Inferior parietal cortex (tissue), 1 donor: ENCODE measurements around the gene FRMD1.

ENCODE experiments used
- DNase-seq: peaks from one replicate; pipeline ENCODE4 v3.0.0-alpha.2; 2016; ENCODE audit errors: extremely low spot score

FRMD1 gene

GRCh38 chr6:168111911-168112310, 32.9 kb upstream of the FRMD1 start:
- no peak for DNase-seq

GRCh38 chr6:168110437-168110836, 31.4 kb upstream of the FRMD1 start:
- DNase-seq: no peak

GRCh38 chr6:168109171-168109570, 30.2 kb upstream of the FRMD1 start:
- DNase-seq: no peak

DNA sequence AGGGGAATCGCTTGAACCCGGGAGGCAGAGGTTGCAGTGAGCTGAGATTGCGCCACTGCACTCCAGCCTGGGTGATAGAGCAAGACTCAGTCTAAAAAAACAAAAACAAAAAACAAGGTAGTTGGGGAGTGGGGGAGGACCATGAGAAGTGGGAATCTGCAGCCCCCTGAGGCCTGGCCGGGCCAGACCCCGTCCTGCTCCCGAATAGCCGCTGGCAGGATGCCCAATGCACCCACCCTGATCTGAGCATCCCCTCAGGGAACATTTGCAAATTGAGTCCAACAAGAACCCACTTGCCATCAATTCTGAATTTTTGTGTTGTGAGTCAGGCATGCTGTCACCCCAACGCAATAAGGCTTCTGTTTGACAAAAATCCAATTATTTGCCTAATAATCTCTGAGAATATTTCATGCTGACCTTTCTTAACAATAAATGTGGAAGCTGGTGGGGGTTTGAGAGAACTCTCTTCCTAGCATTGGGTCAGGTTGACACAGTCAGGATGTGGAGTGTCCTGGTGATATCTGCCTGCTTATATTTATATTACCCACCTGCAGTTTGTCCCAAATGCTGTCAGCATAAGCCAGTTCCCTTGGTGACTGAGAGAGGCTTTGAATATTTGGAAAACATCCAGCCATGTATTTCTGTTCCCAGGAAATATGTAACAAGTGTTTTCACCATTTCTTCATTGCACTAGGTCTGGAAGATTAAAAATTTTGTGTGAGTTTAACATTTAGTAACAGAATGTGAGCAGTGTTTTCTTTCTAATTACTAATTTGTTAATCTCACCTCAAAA, 28.4 kb upstream of the FRMD1 start:
- no peak for DNase-seq

- DNase-seq: no peak
Measured at GRCh38 chr6:168106633-168107005, 27.6 kb upstream of the FRMD1 start.

DNA sequence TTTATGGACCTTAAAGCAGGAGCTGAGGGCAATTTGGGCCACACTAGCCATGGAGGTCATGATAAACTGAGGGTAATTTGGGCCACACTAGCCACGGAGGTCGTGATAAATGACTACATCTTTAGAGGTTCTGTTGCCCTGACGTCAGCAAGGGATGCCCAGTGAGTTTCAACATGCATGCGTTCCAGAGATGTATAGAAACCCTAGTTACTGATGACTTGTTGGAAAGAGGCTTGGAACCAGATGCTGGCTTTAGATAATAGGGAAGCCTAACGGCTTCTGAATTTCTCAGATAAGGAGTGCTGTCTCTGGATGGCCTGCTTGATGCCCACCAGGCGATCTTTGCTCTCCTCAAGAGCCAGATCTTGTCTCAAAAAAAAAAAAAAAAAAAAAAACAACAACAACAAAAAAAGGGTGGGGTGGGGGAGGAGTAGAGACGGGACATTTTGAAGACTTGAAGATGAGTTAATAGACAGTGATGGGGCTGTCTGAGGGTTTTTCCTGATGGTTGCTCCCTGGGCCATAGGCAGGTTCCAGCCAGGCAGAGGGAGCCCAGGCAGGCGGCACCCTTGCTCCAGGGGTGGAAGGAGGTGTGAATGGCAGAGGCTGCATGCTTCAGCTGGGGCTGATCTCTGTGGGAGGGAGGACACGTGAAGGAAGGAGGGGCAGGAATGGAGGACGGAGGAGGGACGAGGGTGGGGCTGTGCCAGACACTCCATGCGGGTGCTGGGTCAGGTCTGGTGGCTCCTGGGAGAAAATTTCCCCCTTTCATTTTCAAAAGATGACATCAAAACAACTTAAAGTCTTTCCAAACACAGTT, 27.0 kb upstream of the FRMD1 start:
- no peak for DNase-seq

DNA sequence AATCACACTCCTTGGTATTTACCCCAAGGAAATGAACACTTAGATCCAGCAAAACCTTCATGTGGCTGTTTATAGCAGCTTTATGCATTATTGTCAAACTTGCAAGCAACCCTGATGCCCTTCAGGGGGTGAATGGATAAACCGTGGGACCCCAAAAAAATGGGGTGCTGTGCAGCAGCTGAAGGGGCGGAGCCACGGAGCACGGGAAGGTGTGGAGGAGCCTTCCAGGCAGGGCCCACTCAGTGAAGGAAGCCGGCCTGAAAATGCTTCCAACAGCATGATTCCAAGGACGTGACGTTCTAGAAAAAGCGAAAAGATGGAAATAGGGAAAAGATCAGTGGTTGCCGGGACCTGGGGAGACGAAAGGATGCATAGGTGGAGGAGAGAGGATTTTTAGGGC, 25.6 kb upstream of the FRMD1 start:
- no peak for DNase-seq

- no peak for DNase-seq
Measured at GRCh38 chr6:168103050-168103830, 24.2 kb upstream of the FRMD1 start.

- no peak for DNase-seq
Measured at GRCh38 chr6:168102315-168102985, 23.4 kb upstream of the FRMD1 start.

DNA sequence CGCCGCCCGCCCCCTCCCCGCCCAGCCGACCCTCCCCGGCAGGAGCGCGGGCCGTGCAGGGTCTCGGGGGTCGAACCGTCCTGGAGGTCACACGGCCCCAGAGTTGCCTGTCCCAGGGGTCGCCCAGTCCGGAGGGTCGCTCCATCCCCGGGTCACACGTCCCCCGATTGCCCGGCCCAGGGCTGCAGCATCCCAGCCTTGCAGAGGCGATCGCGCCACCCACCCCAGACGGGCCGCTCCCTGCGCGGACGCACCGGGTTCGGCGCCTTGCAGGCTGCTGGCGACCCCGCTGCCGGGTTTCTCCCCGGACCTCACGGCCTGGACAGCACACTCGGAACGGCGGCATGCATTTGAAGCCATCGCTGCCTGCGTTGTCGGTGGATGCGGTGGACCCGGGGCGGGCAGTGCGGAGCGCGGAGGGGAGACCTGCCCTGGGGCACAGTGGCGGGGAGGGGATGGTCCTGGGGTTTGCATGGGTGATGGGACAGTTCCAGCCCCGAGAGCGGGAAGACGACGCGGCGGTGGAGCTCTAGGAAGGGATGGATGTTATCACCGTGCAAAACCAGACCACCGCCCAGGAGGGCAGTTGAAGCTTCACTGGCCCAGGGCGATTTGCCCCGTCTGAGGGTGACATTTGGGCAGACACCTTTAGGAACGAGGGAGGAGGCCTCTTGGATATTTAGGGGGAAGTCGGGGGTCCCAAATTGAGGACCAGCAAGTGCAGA, 22.7 kb upstream of the FRMD1 start:
- DNase-seq: no peak

- DNase-seq: no peak
Measured at GRCh38 chr6:168100803-168101589, 22.0 kb upstream of the FRMD1 start.

- DNase-seq: no peak
Measured at GRCh38 chr6:168100011-168100802, 21.2 kb upstream of the FRMD1 start.

DNA sequence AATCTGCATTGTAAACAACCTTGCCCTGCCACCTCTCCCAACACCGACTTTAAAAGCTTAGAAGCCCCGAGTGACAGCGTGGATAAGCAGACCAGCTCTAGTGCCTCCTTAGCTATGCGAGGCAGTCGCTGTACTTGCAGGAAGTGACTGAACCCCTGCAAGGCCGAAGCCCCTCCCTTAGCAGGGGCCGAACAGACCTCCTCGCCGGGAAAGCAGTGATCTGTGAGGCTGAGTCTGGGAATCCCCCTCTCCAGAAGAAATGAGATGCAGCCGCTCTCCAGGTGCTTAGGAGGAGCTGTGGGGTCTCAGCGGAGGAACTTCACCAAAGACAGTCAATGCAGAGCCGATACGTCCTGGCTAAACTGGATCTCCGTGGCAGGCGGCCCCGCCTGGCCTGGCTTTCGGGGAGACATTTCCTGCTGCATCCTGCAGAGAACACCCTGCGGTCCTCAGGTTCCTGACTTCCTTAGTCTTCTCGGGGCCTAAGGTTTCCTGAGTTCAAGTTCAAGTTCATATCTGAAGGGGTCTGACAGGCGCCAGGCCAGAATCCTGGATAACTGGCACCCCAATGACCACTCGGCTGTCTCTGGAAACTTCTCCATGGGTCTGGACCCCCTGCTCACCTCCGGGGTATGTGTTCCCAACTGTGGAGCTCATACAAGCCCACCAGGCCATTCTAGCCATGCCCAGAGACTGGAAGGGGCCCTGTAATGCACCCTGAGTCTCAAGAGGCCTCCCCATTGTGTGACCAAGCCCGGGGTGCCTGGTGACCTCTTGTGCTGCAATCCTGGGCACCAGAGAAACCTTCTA, 20.4 kb upstream of the FRMD1 start:
- DNase-seq: no peak

- no peak for DNase-seq
Measured at GRCh38 chr6:168098431-168098861, 19.4 kb upstream of the FRMD1 start.

- DNase-seq: no peak
Measured at GRCh38 chr6:168097621-168098430, 18.8 kb upstream of the FRMD1 start.

DNA sequence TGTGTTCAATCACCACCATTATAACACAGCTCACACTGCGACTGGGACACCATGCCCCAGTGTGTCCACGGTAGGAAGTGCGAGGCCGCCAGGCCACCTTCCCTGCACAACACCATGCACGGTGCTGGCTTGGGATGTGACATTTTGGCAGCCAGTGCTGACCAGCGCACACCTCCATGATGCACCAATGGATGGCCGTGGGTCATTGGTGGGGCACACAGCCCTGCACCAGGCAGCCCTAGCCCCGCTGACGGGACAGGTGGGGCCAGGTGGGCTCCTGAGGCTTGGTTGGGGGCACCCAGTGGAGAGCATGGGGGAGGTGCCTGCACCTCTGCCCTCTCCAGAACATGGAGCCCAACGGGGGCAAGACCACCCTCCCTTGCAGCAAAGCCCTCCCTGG, 18.2 kb upstream of the FRMD1 start:
- DNase-seq: no peak

GRCh38 chr6:168096271-168096764, 17.3 kb upstream of the FRMD1 start:
- DNase-seq: no peak
